Heart right ventricle (tissue), 16 donors: ENCODE measurements around the gene MAX. TPM values are rescaled to one million over a fixed set of nuclear protein-coding genes. Genes with fewer than 3 reads are reported as not detected.

Experiments used
- ATAC-seq, 8 donors: fragments of 200-7000 bp; cut with Tn5 transposase; one replicate each; pipeline ENCODE4 v1.9.1; 2020; ENCODE audit warnings: mild to moderate bottlenecking in 8 of 8, moderate library complexity in 8 of 8, moderate number of reproducible peaks in 1 of 8
- DNase-seq, 2 donors: peaks; one replicate each; pipeline ENCODE4 v3.0.0-alpha.2; 2020
- H3K27ac ChIP-seq, 10 donors: fragments of 200-600 bp; sonication (generic) in 2 of 10; one replicate each; pipeline versions ENCODE4 v1.5.0 to v1.8.0; 2020 to 2022; ENCODE audit warnings: mild to moderate bottlenecking in 3 of 10
- H3K27me3 ChIP-seq, 7 donors: fragments of 200-600 bp; one replicate each; pipeline ENCODE4 v1.8.0; 2021 to 2022; ENCODE audit warnings: mild to moderate bottlenecking in 2 of 7
- H3K36me3 ChIP-seq, 9 donors: fragments of 200-600 bp; sonication (generic) in 1 of 9; one replicate each; pipeline versions ENCODE4 v1.5.0 to v1.8.0; 2020 to 2022; ENCODE audit warnings: mild to moderate bottlenecking in 2 of 9
- H3K4me1 ChIP-seq, 9 donors: fragments of 200-600 bp; sonication (generic) in 1 of 9; one replicate each; pipeline versions ENCODE4 v1.5.0 to v1.8.0; 2020 to 2022; ENCODE audit warnings: mild to moderate bottlenecking in 4 of 9
- H3K4me3 ChIP-seq, 10 donors: fragments of 200-600 bp; sonication (generic) in 2 of 10; one replicate each; pipeline versions ENCODE4 v1.5.0 to v1.8.0; 2020 to 2022; ENCODE audit warnings: mild to moderate bottlenecking in 7 of 10, moderate library complexity in 2 of 10
- H3K9me3 ChIP-seq, 11 donors: fragments of 200-600 bp in 10 of 11; sonication (generic) in 2 of 11; one replicate each; pipeline versions ENCODE4 v1.5.0 to v1.8.0; 2013 to 2022; ENCODE audit warnings: mild to moderate bottlenecking in 2 of 11, control low read depth in 1 of 11, moderate library complexity in 1 of 11
- WGBS, 2 donors: extraction: QIAGEN DNeasy Blood & Tissue Kit; methylation state at CpG; one replicate each; pipeline ENCODE4 v1.1.7; 2013; ENCODE audit warnings: inconsistent platforms in 1 of 2; 5-methylcytosine and 5-hydroxymethylcytosine counted together
- intact Hi-C, 10 donors: fragments of 100-400 bp; cut with DNase I; formaldehyde crosslinking; loops; one replicate each; pipeline versions ENCODE4 v1.11.1 to v1.14.2; 2022
- long read RNA-seq, 3 donors: library from polyadenylated mRNA; unstranded; transcript quantifications; one replicate each; pipeline ENCODE4 v2.0.0, GENCODE V29; 2020 to 2021
- polyA plus RNA-seq, 2 donors: library from polyadenylated mRNA; stranded (reverse); fragments of 200-250 nt; gene quantifications; one replicate each; pipeline ENCODE4 v1.2.3, GENCODE V29; 2013
- total RNA-seq, 10 donors: library from RNA; stranded (reverse); fragmentation: NEBNext Ultra II Directional in 3 of 10; extraction: Animal tissue kit (Norgen Biotek cat#: 25700) in 3 of 10; gene quantifications; one replicate each; pipeline versions ENCODE4 v1.2.1 to v1.2.4, GENCODE V29; 2021 to 2023
- TF ChIP-seq, protein P1 (sequence below), 9 donors: fragments of 200-600 bp; sonication (generic) in 2 of 9; IDR thresholded peaks; one replicate each; pipeline versions ENCODE4 v1.5.0 to v1.8.0; 2021 to 2022; ENCODE audit warnings: antibody characterized with exemption in 9 of 9, mild to moderate bottlenecking in 5 of 9, moderate library complexity in 1 of 9
- donor health status: Arrhythmogenic right ventricular cardiomyopathy.
- donor health status: ischemic (EF 13 %, LVEDD 7.1; RV severe dilation, severe dysfunction).
- donor health status: healthy with polysubstance abuse.
- donor health status: DM: no; HTN: yes; CAD: no.
- donor health status: DM: no; HTN: no; CAD: no.
- donor health status: ischemic (EF 25% LVEDD 6.9; RV normal size, moderate dysfunction).
- donor health status: ischemic (EF 25% LVEDD 5.7; RV mildly dilated, moderate dysfunction).
- donor health status: healthy.
- donor health status: DM: yes; HTN: yes; CAD: no.
- donor health status: Ischemic cardiomyopathy.
- donor health status: ischemic (EF 35%, LVEDD 5.7; RV mildly dilated, moderate dysfunction).
- donor health status: nonischemic (EF 11% LVEDD 7.7; RV severe dilation, severe dysfunction).
- donor health status: DM: yes; HTN: yes; CAD: no.
- donor health status: PGD.
- donor health status: ischemic (EF 29% LVEDD 5.4; RV normal size, mild dysfunction).
- donor health status: nonischemic (EF 23%, LVEDD 6.1; RV moderate dilation, normal function).

The MAX gene, protein sequence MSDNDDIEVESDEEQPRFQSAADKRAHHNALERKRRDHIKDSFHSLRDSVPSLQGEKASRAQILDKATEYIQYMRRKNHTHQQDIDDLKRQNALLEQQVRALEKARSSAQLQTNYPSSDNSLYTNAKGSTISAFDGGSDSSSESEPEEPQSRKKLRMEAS
- total RNA-seq (10 to 100 TPM; 54.5 to 95.7 (median 73.7) TPM), polyA plus RNA-seq (10 to 100 TPM; 35.7 to 50.0 TPM)
- long read RNA-seq, donor 1, partial matches to known transcripts = 0 of 15 reads
- long read RNA-seq, donor 1, other reads (novel, unspliced or antisense) = 9 of 15 reads
- long read RNA-seq, donor 2, partial matches to known transcripts = 0 of 12 reads
- long read RNA-seq, donor 2, other reads (novel, unspliced or antisense) = 10 of 12 reads
- long read RNA-seq, donor 3, transcript MAX-205 (5 exons, 1,546 nt) = minor isoform, 13 of 37 reads
- long read RNA-seq, donor 3, transcript MAX-204 (4 exons, 1,973 nt) = major isoform, 14 of 37 reads
- long read RNA-seq, donor 3, partial matches to known transcripts = 0 of 37 reads
- long read RNA-seq, donor 3, other reads (novel, unspliced or antisense) = 9 of 37 reads

DNA sequence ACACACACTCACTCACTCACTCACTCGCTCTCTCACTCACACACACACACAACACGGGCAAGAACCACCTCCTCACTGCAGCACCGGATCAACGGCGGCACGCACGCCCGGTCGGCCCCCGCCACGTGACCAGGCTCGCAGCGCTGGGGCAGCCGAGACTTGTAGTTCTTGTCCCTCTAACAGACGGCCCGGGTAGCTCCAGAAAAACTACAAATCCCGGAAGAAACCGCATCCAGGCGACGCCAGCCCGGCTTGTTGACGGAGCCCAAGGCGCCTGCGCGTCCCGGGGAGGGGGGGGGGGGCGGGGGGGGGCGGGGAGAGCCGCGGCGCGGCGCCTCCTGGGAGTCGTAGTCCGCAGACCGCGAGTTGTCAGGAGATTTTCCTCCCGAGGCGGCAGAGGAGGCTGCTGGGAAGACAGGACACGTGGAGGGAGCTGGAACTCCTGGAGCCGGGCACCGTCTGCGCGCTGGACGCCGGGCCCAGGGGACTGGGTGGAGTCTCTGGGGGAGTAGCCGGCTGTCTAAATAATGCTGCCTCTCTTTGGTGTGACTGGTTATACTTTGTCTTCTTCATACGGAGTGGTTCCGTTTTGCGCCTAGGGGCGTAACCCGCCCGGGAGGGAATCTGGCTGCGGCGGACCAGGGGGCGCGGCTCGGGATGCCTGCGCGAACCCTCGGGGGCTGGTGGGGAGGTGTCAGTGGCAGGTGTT lies at the start of gene MAX:
Gene MAX (minus strand): TSS at position 77 of the 709 bp plus-strand sequence. CDS start 178 bp downstream, outside the sequence.
- ATAC-seq = peak; percentile 96 to 97 (median 97)
- 0 to 1% methylated on average over 52 to 60 of the region's 61 CpGs for WGBS, 2 donors
- peak; percentile 97 to 98 for DNase-seq
- Histone ChIP-seq H3K4me1 (peaks cover 10 to 46% (median 39%) of the 10 kb centered on the region in 9 donors), H3K27me3 (no peaks in the 10 kb centered on the region), H3K9me3 (no peaks in the 10 kb centered on the region), H3K27ac (peak within 1 kb of the TSS; percentile 52 to 98 (median 92)), H3K4me3 (peak within 1 kb of the TSS; percentile 64 to 98 (median 93)), H3K36me3 (peaks cover 0 to 18% (median 0%) of the 10 kb centered on the region in 9 donors)
- TF ChIP-seq, protein P1, sequence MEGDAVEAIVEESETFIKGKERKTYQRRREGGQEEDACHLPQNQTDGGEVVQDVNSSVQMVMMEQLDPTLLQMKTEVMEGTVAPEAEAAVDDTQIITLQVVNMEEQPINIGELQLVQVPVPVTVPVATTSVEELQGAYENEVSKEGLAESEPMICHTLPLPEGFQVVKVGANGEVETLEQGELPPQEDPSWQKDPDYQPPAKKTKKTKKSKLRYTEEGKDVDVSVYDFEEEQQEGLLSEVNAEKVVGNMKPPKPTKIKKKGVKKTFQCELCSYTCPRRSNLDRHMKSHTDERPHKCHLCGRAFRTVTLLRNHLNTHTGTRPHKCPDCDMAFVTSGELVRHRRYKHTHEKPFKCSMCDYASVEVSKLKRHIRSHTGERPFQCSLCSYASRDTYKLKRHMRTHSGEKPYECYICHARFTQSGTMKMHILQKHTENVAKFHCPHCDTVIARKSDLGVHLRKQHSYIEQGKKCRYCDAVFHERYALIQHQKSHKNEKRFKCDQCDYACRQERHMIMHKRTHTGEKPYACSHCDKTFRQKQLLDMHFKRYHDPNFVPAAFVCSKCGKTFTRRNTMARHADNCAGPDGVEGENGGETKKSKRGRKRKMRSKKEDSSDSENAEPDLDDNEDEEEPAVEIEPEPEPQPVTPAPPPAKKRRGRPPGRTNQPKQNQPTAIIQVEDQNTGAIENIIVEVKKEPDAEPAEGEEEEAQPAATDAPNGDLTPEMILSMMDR (IDR thresholded peaks at IDR 0.05) = peak in 1 of 9 donors; percentile 6
- intact Hi-C loops = loop anchor here in 3 of 10 donors (5.0 kb wide), 3 partner anchors 115 to 310 kb away; partner anchors contain the start of genes FNTB (in 2 of the 3), CHURC1 (in 1 of the 3) and FUT8 (in 1 of the 3)

DNA sequence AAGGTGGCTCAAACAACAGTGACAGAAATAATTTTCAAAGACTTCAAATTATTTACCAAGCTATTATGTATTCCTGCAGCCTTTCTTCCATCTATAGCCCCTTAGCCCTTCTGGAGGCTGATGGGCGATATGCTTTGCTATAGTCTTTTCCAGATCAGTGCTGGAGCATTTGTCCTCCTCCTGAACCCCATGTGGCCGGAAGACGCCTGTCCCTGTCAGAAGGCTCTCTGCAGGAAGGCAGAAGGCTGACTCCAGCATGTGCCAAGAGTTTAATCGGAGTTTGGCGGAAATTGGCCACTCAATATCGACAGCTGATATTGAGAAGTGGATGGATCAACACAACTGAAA lies 49.3 kb upstream of the MAX start:
- Histone ChIP-seq H3K27me3 (no peaks in the 10 kb centered on the region), H3K4me1 (peaks cover 0 to 8% (median 0%) of the 10 kb centered on the region in 9 donors), H3K36me3 (no peaks in the 10 kb centered on the region), H3K9me3 (no peaks in the 10 kb centered on the region), H3K27ac (no peak overlapping the region), H3K4me3 (no peak overlapping the region)
- ATAC-seq (no peak), DNase-seq (no peak)
- TF ChIP-seq, protein P1 (IDR thresholded peaks at IDR 0.05) = no peak
- 59 to 68% methylated on average over 6 of the region's 6 CpGs for WGBS, 2 donors
- intact Hi-C loops = no loop called here

DNA sequence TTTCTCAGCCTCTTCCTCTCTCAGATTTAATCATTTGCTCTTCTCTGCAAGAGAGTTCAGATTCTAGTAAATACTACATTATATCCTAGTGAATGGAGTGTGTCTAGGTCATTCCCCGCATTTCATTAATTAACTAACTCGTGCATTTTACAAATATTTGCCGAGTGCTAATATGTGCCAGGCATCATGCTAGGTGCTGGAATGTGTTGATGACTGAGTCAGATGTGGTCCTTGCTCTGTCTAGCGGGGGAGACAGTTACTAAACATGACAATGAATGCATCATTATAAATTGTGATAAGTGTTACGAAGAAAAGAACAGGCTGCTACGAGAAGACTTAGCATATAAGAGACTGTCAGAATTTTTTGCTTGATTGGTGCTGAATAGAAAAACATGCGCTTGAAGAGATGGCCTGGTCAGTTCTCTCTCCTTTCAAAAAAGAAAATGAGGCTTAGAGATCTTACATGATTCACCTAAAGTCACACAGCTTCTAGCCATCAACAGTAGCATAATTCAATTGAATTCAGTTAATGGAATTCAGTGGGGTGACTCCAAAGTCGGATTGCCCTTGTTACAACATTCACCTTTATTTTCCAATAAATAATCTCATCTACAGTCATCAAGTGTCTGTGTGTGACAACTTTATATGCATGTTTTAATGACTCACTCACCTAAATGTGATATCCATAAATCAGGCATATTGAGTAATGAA lies 48.7 kb upstream of the MAX start:
- intact Hi-C loops = no loop called here
- ATAC-seq = no peak
- TF ChIP-seq, protein P1 (IDR thresholded peaks at IDR 0.05) = no peak

GRCh38 chr14:65149116-65149515 lies 46.8 kb upstream of the MAX start:
- H3K4me3 ChIP-seq = no peak overlapping the region

More for the DNA sequence above, 48.7 kb upstream of the MAX start:
- H3K27me3 ChIP-seq = no peaks in the 10 kb centered on the region
- no peak overlapping the region for H3K27ac ChIP-seq
- H3K36me3 ChIP-seq = no peaks in the 10 kb centered on the region
- peaks cover 0 to 3% (median 0%) of the 10 kb centered on the region in 9 donors for H3K4me1 ChIP-seq
- no peaks in the 10 kb centered on the region for H3K9me3 ChIP-seq
- H3K4me3 ChIP-seq = no peak overlapping the region
- WGBS, 2 donors = 68 to 73% methylated on average over 8 of the region's 8 CpGs
- DNase-seq = no peak

More at GRCh38 chr14:65149116-65149515, 46.8 kb upstream of the MAX start:
- Histone ChIP-seq H3K36me3 (no peaks in the 10 kb centered on the region), H3K4me1 (no peaks in the 10 kb centered on the region), H3K27ac (no peak overlapping the region), H3K9me3 (no peaks in the 10 kb centered on the region), H3K27me3 (peaks cover 0 to 5% (median 0%) of the 10 kb centered on the region in 7 donors)
- intact Hi-C loops = no loop called here
- no peak for ATAC-seq
- no peak for DNase-seq
- WGBS, 2 donors = 94% methylated on average over 4 of the region's 4 CpGs
- TF ChIP-seq, protein P1 (IDR thresholded peaks at IDR 0.05) = no peak
